Right lobe of liver (tissue), 6 donors: ENCODE data around the gene COL27A1. TPM values are rescaled to one million over a fixed set of nuclear protein-coding genes. Genes with fewer than 3 reads are reported as not detected.

Source experiments
- ATAC-seq, 4 donors: fragments of 200-7000 bp; cut with Tn5 transposase; one replicate each; pipeline ENCODE4 v1.9.1; 2020; ENCODE audit warnings: mild to moderate bottlenecking in 4 of 4, moderate library complexity in 4 of 4
- DNase-seq, 3 donors: peaks; one replicate each; pipeline ENCODE4 v3.0.0-alpha.2; 2020
- H3K27ac ChIP-seq, 3 donors: fragments of 200-600 bp; one replicate each; pipeline ENCODE4 v1.8.0; 2022
- H3K27me3 ChIP-seq, 2 donors: fragments of 200-600 bp; one replicate each; pipeline ENCODE4 v1.8.0; 2022
- H3K36me3 ChIP-seq, 4 donors: fragments of 200-600 bp; sonication (generic) in 1 of 4; one replicate each; pipeline versions ENCODE4 v1.5.1 to v1.8.0; 2017 to 2022; ENCODE audit warnings: control low read depth in 1 of 4
- H3K4me1 ChIP-seq, 4 donors: fragments of 200-600 bp; sonication (generic) in 1 of 4; one replicate each; pipeline versions ENCODE4 v1.5.1 to v1.8.0; 2017 to 2022; ENCODE audit warnings: control low read depth in 1 of 4
- H3K4me3 ChIP-seq, 3 donors: fragments of 200-600 bp; one replicate each; pipeline ENCODE4 v1.8.0; 2022
- H3K9me3 ChIP-seq, 4 donors: fragments of 200-600 bp; sonication (generic) in 1 of 4; one replicate each; pipeline versions ENCODE4 v1.5.1 to v1.8.0; 2017 to 2022; ENCODE audit warnings: control low read depth in 1 of 4
- POLR2A ChIP-seq: fragments of 450-650 bp; IDR thresholded peaks from one replicate; pipeline ENCODE4 v1.6.1; 2017; ENCODE audit warnings: antibody characterized with exemption, mild to moderate bottlenecking
- WGBS: methylation state at CpG from one replicate; pipeline ENCODE4 v1.1.6; 2018; ENCODE audit warnings: low coverage, low lambda C conversion rate; ENCODE audit not compliant: insufficient coverage; ENCODE audit errors: missing lambda C conversion rate; 5-methylcytosine and 5-hydroxymethylcytosine counted together
- intact Hi-C, 2 donors: fragments of 100-400 bp; cut with DNase I; formaldehyde crosslinking; loops; one replicate each; pipeline versions ENCODE4 v1.11.2 to v1.14.1; 2022
- total RNA-seq, 6 experiments: library from RNA; depleted of rRNA in 2 of 6; stranded (reverse); fragments of >200 nt in 2 of 6; fragmentation: NEBNext Ultra II Directional in 3 of 6; extraction: Animal tissue kit (Norgen Biotek cat#: 25700) in 3 of 6; gene quantifications; one replicate each; pipeline versions ENCODE4 v1.1.0 to v1.2.4, GENCODE V29; 2016 to 2023
- TF ChIP-seq, protein P1 (sequence below), 4 donors: fragments of 200-600 bp in 3 of 4; fragments of 450-650 bp in 1 of 4; IDR thresholded peaks; one replicate each; pipeline versions ENCODE4 v1.5.1 to v1.8.0; 2016 to 2022; ENCODE audit warnings: antibody characterized with exemption in 4 of 4, mild to moderate bottlenecking in 2 of 4
- donor health status: DM: no; HTN: yes; CAD: no.
- donor health status: DM: no; HTN: no; CAD: no.
- donor health status: DM: no; HTN: no; CAD: no.
- donor health status: DM: no; HTN: yes; CAD: no.
- donor health status: DM: no; HTN: yes; CAD: no.

COL27A1 gene
- total RNA-seq, 6 experiments from 2014 or later = 11.8 to 51.9 (median 29.3) TPM

DNA sequence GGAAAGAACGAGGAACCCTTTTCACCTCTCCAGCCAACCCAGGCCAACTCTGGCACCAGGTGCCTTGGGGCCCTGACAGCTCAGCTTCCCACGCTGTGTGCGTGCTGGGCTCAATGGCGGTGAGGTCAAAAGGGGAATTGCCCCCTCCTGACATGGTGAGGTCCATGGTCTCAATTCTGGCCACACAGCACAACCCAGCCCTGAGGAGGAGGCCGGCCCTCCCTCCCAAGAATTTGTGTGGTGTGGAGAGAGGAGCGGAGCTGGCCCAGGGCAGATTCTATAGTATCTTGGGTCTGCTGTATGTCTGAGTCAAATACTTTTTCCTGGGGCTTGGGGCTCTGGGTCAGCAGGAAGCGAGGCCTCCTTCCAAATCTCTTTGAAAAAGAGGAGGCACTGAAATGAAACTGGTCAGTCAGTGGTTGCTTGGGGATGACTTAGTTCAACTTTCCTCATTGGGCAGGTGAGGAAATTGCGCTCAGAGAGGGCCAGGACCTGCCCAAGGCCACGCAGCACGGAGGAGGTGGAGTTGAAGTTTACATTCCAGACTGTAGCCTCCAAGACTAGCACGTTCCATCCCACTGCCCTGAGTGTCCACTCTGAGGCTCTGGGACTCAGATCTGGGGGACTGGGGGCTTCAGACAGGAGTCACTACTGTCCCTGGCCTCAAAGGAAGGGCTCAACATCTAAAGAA lies 15.6 kb downstream of the COL27A1 start:
- no peak overlapping the region for H3K4me3 ChIP-seq
- intact Hi-C loops = no loop called here
- H3K27ac ChIP-seq = peak overlapping the region in 1 of 3 donors; percentile 15
- no peaks in the 10 kb centered on the region for H3K27me3 ChIP-seq
- H3K9me3 ChIP-seq = no peaks in the 10 kb centered on the region
- peaks cover 0 to 41% (median 22%) of the 10 kb centered on the region in 4 donors for H3K4me1 ChIP-seq
- DNase-seq (peak in 1 of 3 donors; percentile 23), ATAC-seq (no peak)
- 73% methylated on average over 2 of the region's 11 CpGs for WGBS
- TF ChIP-seq POLR2A = no peak
- TF ChIP-seq, protein P1, sequence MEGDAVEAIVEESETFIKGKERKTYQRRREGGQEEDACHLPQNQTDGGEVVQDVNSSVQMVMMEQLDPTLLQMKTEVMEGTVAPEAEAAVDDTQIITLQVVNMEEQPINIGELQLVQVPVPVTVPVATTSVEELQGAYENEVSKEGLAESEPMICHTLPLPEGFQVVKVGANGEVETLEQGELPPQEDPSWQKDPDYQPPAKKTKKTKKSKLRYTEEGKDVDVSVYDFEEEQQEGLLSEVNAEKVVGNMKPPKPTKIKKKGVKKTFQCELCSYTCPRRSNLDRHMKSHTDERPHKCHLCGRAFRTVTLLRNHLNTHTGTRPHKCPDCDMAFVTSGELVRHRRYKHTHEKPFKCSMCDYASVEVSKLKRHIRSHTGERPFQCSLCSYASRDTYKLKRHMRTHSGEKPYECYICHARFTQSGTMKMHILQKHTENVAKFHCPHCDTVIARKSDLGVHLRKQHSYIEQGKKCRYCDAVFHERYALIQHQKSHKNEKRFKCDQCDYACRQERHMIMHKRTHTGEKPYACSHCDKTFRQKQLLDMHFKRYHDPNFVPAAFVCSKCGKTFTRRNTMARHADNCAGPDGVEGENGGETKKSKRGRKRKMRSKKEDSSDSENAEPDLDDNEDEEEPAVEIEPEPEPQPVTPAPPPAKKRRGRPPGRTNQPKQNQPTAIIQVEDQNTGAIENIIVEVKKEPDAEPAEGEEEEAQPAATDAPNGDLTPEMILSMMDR (IDR thresholded peaks at IDR 0.05) = no peak
- H3K36me3 ChIP-seq = no peaks in the 10 kb centered on the region

DNA sequence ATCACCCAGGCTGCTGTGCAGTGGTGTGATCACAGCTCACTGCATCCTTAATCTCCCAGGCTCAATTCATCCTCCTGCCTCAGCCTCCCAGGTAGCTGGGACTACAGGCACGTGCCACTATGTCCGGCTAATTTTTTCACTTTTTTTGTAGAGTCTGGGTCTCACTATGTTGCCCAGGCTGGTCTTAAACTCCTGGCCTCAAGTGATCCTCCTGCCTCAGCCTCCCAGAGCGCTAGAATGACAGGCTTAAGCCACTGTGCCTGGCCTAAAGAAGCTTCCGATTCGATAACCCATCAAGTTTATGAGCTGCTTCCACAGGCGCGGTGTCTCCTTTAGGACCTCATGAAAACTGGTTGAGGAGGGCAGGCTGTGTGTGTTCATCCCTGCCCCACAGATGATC lies 16.2 kb downstream of the COL27A1 start:
- Histone ChIP-seq H3K27me3 (no peaks in the 10 kb centered on the region), H3K9me3 (no peaks in the 10 kb centered on the region), H3K4me3 (no peak overlapping the region), H3K27ac (no peak overlapping the region), H3K4me1 (peaks cover 0 to 47% (median 25%) of the 10 kb centered on the region in 4 donors), H3K36me3 (no peaks in the 10 kb centered on the region)
- intact Hi-C loops = no loop called here
- DNase-seq (peak in 1 of 3 donors; percentile 15), ATAC-seq (no peak)
- TF ChIP-seq, protein P1 (IDR thresholded peaks at IDR 0.05) = no peak
- no peak for TF ChIP-seq POLR2A
- 89% methylated on average over 7 of the region's 7 CpGs for WGBS

GRCh38 chr9:114172981-114173833 lies 17.9 kb downstream of the COL27A1 start:
- WGBS = 38% methylated on average over 18 of the region's 20 CpGs
- H3K36me3 ChIP-seq = no peaks in the 10 kb centered on the region
- peaks cover 0 to 63% (median 34%) of the 10 kb centered on the region in 4 donors for H3K4me1 ChIP-seq
- H3K4me3 ChIP-seq = no peak overlapping the region
- intact Hi-C loops = no loop called here
- peak in 2 of 3 donors; percentile 72 to 73 for DNase-seq
- H3K9me3 ChIP-seq = no peaks in the 10 kb centered on the region
- peak in 2 of 4 donors; percentile 24 to 45 for ATAC-seq
- H3K27ac ChIP-seq = peak overlapping the region in 2 of 3 donors; percentile 24 to 80
- no peaks in the 10 kb centered on the region for H3K27me3 ChIP-seq
- TF ChIP-seq, protein P1 (IDR thresholded peaks at IDR 0.05) = no peak
- TF ChIP-seq POLR2A = no peak

DNA sequence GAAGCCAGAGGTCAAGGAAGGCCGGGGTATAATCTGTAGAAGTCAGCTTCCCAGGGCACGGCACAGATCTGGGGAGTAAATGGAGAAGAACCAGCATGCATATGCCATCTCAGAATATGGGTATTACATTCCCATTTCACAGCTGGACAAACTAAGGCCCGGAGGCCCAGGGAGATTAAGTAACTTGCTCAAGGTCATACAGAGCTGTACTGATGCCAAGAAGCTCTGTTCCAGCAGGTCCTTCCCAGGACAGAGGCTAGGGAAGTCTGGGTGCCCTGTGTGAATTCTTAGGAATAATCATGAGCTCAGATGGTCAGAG lies 19.2 kb downstream of the COL27A1 start:
- H3K27ac ChIP-seq = peak overlapping the region; percentile 72 to 84 (median 80)
- ATAC-seq = no peak
- H3K4me3 ChIP-seq = no peak overlapping the region
- no peaks in the 10 kb centered on the region for H3K27me3 ChIP-seq
- 14% methylated on average over 1 of the region's 3 CpGs for WGBS
- no peaks in the 10 kb centered on the region for H3K9me3 ChIP-seq
- TF ChIP-seq POLR2A = no peak
- TF ChIP-seq, protein P1 (IDR thresholded peaks at IDR 0.05) = no peak
- intact Hi-C loops = no loop called here
- no peak for DNase-seq
- H3K4me1 ChIP-seq = peaks cover 0 to 73% (median 38%) of the 10 kb centered on the region in 4 donors
- no peaks in the 10 kb centered on the region for H3K36me3 ChIP-seq
